HEK293T (cell line): ENCODE measurements around the gene ZNF497.

ENCODE experiments used
- CTCF ChIA-PET: fragments of 350-600 bp; formaldehyde crosslinking; extraction: SDS; loops from one replicate; lab custom pipeline; 2021; ENCODE audit warnings: antibody characterized with exemption, inconsistent platforms; lab: Yijun Ruan, JAX
- POLR2A ChIA-PET: fragments of 350-600 bp; formaldehyde crosslinking; extraction: SDS; loops from one replicate; lab custom pipeline; 2020; ENCODE audit warnings: antibody characterized with exemption, inconsistent platforms; lab: Yijun Ruan, JAX
- DNase-seq: peaks from one replicate; pipeline ENCODE4 v3.0.0; 2012; ENCODE audit warnings: mixed read lengths; ENCODE audit errors: extremely low spot score
- ARNT ChIP-seq: fragments of 450-650 bp; IDR thresholded peaks from 2 replicates; pipeline ENCODE4 v1.6.1; 2017; ENCODE audit warnings: mild to moderate bottlenecking
- BHLHE40 ChIP-seq: fragments of 450-650 bp; IDR thresholded peaks from 2 replicates; pipeline ENCODE4 v1.6.1; 2016; ENCODE audit warnings: mild to moderate bottlenecking, moderate library complexity, borderline replicate concordance
- CTBP1 ChIP-seq: fragments of 450-650 bp; IDR thresholded peaks from 2 replicates; pipeline ENCODE4 v1.6.1; 2016; ENCODE audit warnings: borderline replicate concordance
- ELF4 ChIP-seq: fragments of 450-650 bp; IDR thresholded peaks from 2 replicates; pipeline ENCODE4 v1.6.1; 2017; ENCODE audit warnings: antibody characterized with exemption
- FOXA1 ChIP-seq: fragments of 450-650 bp; IDR thresholded peaks from 2 replicates; pipeline ENCODE4 v1.6.1; 2016; ENCODE audit warnings: mild to moderate bottlenecking
- FOXK2 ChIP-seq: fragments of 450-650 bp; IDR thresholded peaks from 2 replicates; pipeline ENCODE4 v1.6.1; 2016; ENCODE audit warnings: mild to moderate bottlenecking
- FOXM1 ChIP-seq: fragments of 450-650 bp; IDR thresholded peaks from 2 replicates; pipeline ENCODE4 v1.6.1; 2017; ENCODE audit warnings: mild to moderate bottlenecking, borderline replicate concordance
- HDGF ChIP-seq: fragments of 450-650 bp; IDR thresholded peaks from 2 replicates; pipeline ENCODE4 v1.6.1; 2017; ENCODE audit warnings: antibody characterized with exemption, borderline replicate concordance
- L3MBTL2 ChIP-seq: fragments of 450-650 bp; conservative IDR thresholded peaks from 2 replicates; pipeline ENCODE4 v1.6.1; 2016; ENCODE audit warnings: mild to moderate bottlenecking
- LEF1 ChIP-seq: fragments of 450-650 bp; IDR thresholded peaks from 2 replicates; pipeline ENCODE4 v1.6.1; 2017; ENCODE audit warnings: mild to moderate bottlenecking, borderline replicate concordance
- NFRKB ChIP-seq: fragments of 450-650 bp; IDR thresholded peaks from 2 replicates; pipeline ENCODE4 v1.6.1; 2016; ENCODE audit warnings: mild to moderate bottlenecking, moderate library complexity
- SP1 ChIP-seq: fragments of 450-650 bp; IDR thresholded peaks from 2 replicates; pipeline ENCODE4 v1.6.1; 2017
- SUZ12 ChIP-seq: fragments of 450-650 bp; IDR thresholded peaks from 2 replicates; pipeline ENCODE4 v1.6.1; 2016; ENCODE audit warnings: mild to moderate bottlenecking
- TARDBP ChIP-seq: fragments of 450-650 bp; IDR thresholded peaks from 2 replicates; pipeline ENCODE4 v1.6.1; 2016
- ZNF384 ChIP-seq: fragments of 450-650 bp; IDR thresholded peaks from 2 replicates; pipeline ENCODE4 v1.6.1; 2016
- TF ChIP-seq, protein P1 (sequence below): fragments of 450-650 bp; IDR thresholded peaks from 2 replicates; pipeline ENCODE4 v1.6.1; 2016

Gene ZNF497

DNA sequence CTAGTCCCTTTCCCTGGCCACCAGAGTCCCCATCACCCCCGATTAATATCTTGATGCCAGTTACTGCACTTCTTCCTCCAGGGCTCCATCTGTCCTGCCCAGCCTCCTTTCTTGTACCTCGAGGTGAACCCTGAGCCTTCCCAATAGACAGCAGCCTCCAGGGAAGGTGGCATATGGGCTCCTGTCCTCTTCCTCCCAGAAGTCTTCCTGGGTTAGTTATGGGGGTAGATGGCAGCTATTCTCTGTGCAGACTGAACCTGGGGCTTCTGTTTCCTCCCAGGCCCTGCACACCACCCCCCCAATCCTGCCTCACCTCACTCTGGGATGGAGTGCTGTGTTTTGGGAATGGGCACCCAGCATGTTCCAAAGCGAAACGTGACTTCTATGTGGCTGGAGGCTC, 35.5 kb upstream of the ZNF497 start:
- ChIA-PET CTCF (no interaction called here), POLR2A (interaction anchor here (1.0 kb wide), 1 partner anchor 121 kb away, joined by 3 read pairs; the partner anchor contains the start of gene ZBTB45)
- TF ChIP-seq, protein P1, sequence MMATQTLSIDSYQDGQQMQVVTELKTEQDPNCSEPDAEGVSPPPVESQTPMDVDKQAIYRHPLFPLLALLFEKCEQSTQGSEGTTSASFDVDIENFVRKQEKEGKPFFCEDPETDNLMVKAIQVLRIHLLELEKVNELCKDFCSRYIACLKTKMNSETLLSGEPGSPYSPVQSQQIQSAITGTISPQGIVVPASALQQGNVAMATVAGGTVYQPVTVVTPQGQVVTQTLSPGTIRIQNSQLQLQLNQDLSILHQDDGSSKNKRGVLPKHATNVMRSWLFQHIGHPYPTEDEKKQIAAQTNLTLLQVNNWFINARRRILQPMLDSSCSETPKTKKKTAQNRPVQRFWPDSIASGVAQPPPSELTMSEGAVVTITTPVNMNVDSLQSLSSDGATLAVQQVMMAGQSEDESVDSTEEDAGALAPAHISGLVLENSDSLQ, result no peak
- TF ChIP-seq CTBP1, result no peak
- no peak for TF ChIP-seq FOXM1
- DNase-seq, result no peak

DNA sequence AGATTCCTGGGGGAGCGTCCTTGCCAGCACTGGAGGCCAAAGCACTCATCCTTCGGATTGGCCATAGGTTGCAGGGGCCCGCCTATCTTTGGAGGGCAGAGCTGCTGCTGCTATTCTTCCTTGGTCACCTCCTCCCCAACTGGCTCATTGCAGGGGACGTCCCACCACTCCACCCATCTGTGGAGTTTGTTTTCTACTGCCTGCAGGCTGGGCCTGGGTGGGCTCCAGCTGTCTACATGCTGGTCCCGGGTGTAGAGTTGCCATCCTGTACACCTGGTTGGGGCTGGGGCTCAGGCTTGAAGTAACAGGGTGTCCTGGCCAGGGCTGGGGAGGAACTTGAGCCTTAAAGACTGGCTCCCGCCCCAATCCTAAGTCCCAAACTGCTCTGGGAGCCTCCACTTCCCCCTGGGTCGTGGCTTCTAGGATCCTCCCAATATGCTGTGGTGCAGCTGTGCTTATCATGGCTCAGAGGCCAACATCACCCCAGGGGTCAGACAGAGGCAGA, 35.0 kb upstream of the ZNF497 start:
- DNase-seq, result no peak
- POLR2A ChIA-PET, result interaction anchor here (1.0 kb wide), 1 partner anchor 122 kb away, joined by 3 read pairs; the partner anchor contains the start of gene ZBTB45
- CTCF ChIA-PET, result no interaction called here
- TF ChIP-seq ELF4, result no peak
- TF ChIP-seq FOXM1, result no peak
- TF ChIP-seq CTBP1, result no peak
- TF ChIP-seq FOXA1, result no peak
- no peak for TF ChIP-seq LEF1
- no peak for TF ChIP-seq BHLHE40
- no peak for TF ChIP-seq ZNF384
- no peak for TF ChIP-seq ARNT
- TF ChIP-seq, protein P1, result no peak
- no peak for TF ChIP-seq HDGF
- no peak for TF ChIP-seq NFRKB

DNA sequence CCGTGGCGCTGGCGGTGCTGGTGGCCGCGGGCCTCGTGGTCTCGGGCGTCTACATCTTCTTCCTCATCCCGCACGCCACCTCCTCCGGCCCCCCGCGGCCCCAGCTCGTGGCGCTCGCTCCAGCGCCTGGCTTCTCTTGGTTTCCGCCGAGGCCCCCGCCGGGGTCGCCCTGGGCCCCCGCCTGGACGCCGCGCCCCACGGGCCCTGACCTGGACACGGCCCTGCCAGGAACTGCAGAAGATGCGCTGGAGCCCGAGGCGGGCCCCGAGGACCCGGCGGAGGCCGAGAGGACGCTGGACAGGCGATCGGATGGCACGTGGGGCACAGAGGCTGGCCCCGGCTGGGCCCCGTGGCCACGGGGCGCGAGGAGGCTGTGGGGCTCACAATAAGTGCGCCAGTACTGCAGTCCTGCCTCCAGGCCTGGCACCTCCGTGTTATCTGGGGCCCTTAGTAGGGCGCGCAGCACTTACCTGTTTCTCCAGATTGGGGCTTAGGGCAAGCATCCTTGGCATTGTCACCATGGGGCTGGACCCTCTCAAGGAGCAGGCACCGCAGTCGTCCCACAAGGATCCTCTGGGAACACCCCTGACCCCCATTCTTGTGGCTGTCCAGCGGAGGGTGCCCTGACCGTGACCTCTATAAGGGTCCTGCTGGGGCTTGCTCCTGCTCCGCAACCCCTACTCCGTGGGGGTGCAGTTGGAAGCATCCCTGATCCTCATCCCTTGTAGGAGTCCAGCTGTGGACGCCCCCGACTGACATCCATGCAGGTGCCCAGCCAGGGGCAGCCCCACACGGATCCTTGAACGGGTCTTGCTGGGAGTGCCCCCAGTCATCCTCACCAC, 34.4 kb upstream of the ZNF497 start:
- DNase-seq, result no peak
- no peak for TF ChIP-seq LEF1
- no peak for TF ChIP-seq HDGF
- TF ChIP-seq FOXK2, result no peak
- no peak for TF ChIP-seq L3MBTL2
- TF ChIP-seq BHLHE40, result no peak
- TF ChIP-seq TARDBP, result no peak
- TF ChIP-seq, protein P1, result no peak
- ChIA-PET POLR2A (interaction anchor here (1.0 kb wide), 1 partner anchor 122 kb away, joined by 3 read pairs; the partner anchor contains the start of gene ZBTB45), CTCF (no interaction called here)

DNA sequence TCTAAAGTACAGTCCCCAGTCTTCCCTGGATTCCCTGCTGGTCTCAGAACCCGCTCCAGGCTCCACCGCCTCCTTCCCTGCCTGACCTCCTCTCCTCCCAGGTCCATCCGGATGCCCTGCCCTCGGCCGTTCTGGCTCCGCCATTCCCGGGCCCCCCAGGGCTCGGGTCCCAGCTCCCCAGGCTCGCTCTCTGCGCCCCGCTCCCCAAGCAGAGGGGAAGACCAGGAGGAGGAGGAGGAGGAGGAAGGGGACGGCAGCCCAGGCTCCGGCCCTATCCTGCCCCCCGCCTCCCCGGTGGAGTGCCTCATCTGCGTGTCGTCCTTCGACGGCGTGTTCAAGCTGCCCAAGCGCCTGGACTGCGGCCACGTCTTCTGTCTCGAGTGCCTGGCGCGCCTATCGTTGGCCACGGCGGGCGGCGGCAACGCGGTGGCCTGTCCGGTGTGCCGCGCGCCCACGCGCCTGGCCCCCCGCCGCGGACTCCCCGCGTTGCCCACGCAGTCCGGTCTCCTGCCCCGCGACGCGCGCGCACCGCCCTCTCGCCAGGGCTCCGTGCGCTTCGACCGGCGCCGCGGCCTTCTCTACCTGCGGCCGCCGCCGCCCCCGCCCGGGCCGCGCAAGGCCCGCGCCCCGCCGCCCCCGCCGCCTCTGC, 33.6 kb upstream of the ZNF497 start:
- ChIA-PET CTCF (no interaction called here), POLR2A (interaction anchor here (1.8 kb wide), 1 partner anchor 148 kb away, joined by 5 read pairs; the partner anchor contains the start of gene TRIM28)
- TF ChIP-seq BHLHE40 (no peak), ARNT (no peak), LEF1 (no peak), FOXM1 (no peak), TARDBP (no peak), CTBP1 (no peak), NFRKB (no peak), ELF4 (no peak), SP1 (no peak), FOXK2 (no peak), L3MBTL2 (no peak), HDGF (no peak), FOXA1 (no peak), ZNF384 (no peak), SUZ12 (no peak)
- TF ChIP-seq, protein P1, result no peak
- DNase-seq, result no peak

DNA sequence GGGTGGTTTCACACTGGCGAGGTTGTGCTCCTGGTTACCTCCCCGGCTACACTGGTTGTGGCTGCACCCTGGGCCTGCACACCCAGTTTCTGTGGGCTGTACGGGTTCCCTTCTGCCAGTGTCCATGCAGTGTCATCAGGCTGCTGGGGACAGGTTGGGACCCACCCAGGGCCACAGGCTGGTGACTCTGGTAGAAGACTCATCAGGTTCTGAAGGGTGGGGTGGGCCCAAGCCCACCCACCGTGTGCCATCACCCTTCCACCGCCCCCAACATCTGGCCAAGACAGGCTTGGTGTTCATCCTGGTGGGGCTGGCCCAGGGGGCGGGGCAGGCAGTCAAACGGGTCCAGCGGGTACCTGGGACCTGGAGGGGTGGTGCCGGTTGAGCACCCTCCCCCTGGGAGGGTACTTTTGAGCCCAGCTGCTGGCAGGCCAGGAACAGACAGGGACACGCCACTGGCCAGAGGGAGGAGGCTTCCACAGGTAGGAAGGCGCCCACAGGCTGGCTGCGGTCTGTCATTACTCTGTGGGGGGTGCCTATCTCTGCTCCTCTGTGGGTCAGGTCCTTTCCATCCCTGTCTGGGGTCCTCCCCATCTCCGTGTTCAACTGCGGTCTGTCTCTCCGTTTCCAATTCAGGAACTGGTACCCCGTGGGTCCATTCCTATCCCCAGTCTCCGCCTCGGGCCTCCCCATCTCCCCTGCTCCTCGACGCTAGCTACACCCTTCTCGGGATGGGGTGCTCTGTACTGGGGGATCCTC, 32.8 kb upstream of the ZNF497 start, which contains the start of gene RNF225:
TSS of gene RNF225 (plus strand) at position 437 of the 759 bp plus-strand sequence. CDS start 434 bp downstream, outside the sequence.
- no peak for DNase-seq
- ChIA-PET CTCF (no interaction called here), POLR2A (interaction anchor here (1.0 to 1.8 kb wide), 2 partner anchors 12 to 148 kb away, joined by 3 to 5 read pairs; partner anchors contain the start of gene TRIM28)
- TF ChIP-seq ELF4 (0 out of 2 replicates have a peak, but pooled peaks have one; percentile 12), HDGF (no peak)
